HG02623 (cell line): ENCODE results near the gene MACIR.
A peak's percentile ranks its signal among the peaks of the same experiment; 100 is the strongest.

ENCODE experiments used
- ATAC-seq: cut with Tn5 transposase; IDR thresholded peaks from one replicate; pipeline ENCODE4 v1.9.1; 2021; ENCODE audit warnings: moderate library complexity; ENCODE audit not compliant: unreplicated experiment

MACIR gene

DNA sequence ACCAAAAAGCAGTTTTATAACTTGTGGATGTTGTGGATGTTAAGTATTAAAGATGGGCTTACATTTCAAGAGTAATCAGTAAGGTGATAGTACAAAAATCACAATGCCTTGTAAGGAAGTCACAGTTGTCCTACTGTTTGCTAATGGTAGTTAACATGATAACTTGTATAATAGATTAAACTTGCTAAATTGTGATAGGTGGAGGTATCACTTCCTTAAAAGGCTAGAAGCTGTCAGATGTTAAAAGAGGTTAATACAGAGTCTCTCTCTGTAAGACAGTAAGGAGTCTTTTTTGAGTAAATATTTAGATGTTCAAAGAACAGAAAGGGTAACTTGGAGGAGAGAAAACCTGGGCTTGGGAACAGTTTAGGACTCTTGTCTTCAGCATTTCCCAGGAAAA is 14.2 kb upstream of the MACIR start:
- no peak for ATAC-seq

- no peak for ATAC-seq
Observed at GRCh38 chr5:103245761-103246160, 12.8 kb upstream of the MACIR start.

GRCh38 chr5:103247118-103247517 is 11.4 kb upstream of the MACIR start:
- ATAC-seq: no peak

DNA sequence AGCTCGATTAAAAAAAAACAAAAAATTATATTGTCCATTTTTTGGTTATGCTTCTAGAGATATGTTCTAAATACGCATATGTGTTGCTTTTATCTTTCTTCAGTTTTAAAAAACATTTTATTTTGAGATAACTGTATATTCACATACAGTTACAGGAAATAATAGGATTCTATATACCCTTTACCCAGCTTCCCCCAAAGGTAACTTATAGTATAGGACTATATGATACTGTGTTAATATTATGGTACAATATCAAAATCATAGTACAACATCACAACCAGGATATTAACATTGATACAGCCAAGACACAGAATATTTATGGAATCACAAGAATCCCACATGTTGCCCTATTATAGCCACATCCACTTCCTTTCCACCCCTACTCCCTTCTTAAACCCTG is 9.5 kb upstream of the MACIR start:
- ATAC-seq: no peak

DNA sequence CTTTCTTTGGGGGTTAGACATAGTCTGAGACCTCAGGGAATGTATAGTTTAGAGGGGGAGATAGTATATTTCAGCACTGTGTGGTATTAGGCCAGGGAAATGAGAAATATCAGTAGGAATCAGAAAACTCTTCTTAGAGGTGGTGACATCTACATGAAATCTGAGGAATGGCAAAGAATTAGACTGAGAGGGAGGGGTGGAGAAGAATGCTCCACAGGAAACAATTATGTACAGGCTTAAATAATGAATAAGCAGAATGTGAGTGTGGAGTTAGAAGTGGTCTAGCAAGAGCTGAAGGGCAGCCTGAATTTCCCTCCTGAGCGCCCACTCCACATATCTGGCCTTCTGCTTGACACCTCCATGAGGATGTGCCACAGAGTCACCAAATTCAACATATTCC is 3.6 kb upstream of the MACIR start:
- no peak for ATAC-seq

DNA sequence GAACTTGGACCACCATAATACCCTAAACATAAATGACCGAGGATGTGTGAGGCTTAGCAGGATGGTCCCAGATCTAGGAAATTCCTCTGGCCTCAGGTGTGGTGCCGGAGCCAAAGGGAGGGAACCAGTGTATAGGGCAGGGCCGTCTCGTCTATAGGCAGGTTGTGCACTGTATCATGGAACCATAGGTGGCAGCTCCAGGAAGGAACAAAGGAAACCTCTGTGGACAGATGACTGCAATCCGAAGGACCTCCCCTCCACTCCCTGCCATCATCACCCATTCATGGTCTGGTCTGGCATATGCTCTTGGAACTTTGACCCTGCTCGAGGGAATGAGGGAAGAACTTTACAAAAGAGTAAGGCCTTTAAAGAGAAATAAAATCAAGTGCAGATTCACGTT is 2.9 kb upstream of the MACIR start:
- ATAC-seq: no peak

- no peak for ATAC-seq
Observed at GRCh38 chr5:103256178-103256577, 2.4 kb upstream of the MACIR start.

GRCh38 chr5:103258957-103259704 is 568 bp downstream of the MACIR start:
- ATAC-seq: peak; percentile 27

DNA sequence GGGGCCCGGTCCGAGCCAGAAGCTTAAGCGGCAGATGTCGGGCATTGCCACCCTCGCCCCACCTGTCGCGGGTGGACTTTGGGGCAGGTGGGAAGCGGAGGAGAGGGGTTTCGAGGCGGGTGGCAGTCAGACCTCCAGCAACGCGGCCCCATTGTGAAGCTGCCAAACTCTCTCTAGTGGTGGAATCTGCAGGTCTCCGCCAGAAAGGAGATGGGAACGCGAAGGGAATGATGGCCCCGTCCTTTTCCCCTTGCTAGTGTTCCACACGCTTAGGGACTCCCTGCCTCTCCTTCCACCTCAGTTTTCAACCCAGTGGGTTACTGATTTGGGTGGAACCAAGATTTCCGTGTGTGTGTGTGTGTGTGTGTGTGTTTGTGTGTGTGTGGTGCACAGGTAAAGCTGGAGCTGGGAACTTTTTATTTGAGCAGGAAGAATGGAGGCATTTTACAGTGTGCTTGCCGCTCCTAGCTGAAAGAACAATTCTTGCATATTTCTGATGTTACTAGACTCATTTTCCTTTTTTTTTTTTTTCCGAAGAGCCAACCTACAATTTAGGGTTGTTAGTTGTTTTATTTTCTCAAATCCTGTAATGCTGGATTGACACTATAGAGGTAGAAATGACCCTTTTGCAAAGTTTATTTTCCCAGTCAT is 1.3 kb downstream of the MACIR start:
- ATAC-seq: no peak

- ATAC-seq: peak; percentile 28
Observed at GRCh38 chr5:103260951-103261350, 2.4 kb downstream of the MACIR start.

DNA sequence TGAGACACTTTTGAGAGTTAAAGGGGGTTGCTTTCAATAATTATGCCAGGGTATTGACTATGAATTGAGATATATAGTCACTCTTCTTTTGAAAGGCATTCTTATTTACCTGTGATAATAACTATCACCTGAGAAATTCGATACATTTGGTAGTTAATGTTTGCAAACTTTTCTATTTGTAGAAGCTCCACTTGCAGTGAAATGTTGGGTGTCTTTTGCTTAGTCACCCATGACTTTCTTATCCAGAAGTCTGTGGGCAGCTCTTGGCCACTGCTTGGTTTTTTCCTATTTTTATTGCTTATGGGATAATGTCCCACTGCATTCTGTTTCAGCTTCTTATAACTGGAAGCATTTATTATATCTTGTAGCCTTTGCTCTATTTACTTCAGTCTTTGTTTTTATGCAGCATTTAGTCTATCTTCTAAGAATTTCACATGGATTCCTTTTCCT is 3.9 kb downstream of the MACIR start:
- ATAC-seq: no peak

DNA sequence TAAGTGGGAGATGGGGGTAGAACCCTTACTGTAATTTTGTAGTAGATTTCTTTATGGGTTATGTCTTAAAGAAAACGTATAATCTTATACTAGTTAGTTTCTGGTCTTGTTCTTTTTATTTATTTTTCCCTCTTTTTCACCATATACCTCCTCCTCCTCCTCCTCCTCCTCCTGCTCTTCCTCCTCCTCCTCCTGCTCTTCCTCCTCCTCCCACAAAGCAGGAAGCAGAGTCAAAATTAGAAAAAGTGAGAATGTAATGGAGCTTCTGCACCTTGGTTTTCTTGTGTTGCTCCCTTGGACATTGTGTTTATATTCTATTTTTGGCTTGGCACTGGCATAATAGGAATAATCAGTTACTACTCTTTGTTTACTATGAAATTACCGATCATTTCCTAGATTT is 4.5 kb downstream of the MACIR start:
- no peak for ATAC-seq

GRCh38 chr5:103264508-103264907 is 5.9 kb downstream of the MACIR start:
- no peak for ATAC-seq

DNA sequence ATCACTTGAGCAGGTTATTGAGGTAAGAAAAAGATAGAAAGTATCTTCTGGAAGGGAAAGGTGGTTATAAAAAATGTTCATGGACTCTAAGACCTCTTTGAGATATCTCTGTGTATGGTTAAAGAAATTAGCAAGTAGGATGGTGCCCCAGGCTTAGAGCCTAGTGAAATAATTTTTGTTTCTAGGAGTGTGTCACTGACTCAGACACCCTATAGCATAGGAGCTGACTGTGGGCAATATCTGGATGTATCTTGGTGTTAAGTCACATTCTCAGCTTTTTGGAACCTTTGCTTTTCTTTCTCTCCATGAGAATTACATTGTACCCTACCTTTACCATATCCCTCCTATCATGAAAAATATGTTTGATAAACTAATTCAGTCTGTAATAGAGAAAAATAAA is 12.0 kb downstream of the MACIR start:
- ATAC-seq: no peak

- no peak for ATAC-seq
Observed at GRCh38 chr5:103271570-103272289, 13.2 kb downstream of the MACIR start.

DNA sequence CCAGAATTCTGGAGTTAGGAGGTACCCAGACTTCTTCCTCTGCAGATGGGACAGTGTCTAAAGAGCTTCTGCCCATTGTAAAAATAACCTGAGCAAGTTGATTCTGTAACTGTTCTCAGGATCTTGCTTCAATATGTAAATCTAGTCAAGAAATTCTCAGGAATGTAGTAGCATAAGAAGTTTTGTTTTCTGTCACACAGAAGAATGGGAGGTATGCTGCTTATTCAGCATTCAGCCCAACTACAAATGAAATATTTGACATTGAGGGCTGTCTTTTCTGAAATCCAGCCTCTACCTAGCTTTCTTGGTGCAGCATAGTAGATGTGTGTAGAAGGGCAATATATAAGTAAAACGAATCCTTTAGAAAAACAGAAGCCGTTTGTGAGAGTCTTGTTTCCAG is 13.8 kb downstream of the MACIR start:
- ATAC-seq: no peak

DNA sequence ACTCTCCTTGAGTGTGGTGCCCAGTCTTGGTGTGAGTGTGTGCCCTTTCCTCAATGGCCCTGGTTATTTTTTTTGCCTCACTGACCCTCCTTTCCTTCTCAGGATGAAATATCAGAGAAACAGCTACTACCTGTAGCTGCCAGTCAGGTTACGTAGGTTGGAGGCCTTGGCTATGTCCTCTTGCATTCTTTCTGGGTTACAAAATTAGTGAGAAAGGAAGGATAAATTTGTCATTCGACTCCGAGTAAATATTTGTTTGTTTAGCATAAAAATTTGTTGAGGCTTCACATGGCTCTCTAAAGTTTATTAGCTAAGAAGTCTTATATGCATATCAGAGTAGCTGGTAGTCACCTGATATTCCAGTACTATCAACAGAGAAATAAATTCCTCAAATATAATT is 15.4 kb downstream of the MACIR start:
- no peak for ATAC-seq

GRCh38 chr5:103275851-103276250 is 17.3 kb downstream of the MACIR start:
- ATAC-seq: no peak

DNA sequence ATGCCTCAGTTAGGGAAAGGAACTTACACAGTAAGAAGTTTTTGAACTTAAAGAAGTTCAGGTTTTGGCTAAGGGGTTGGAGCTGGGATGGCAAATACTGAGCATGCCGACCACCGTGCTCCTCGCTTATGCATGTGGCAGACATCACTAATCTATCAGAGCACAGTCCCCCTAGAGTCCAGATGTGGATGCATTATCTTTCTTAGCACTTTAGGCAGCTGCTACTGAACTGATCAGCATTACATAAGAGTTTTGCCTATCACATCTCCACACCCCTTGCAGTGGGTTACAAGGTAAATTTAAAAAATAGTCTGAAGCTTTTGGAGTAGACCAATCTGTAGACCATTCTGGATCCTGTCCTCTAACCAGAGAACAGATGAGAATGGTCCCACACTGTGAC is 22.4 kb downstream of the MACIR start:
- ATAC-seq: no peak

GRCh38 chr5:103283120-103283519 is 24.6 kb downstream of the MACIR start:
- ATAC-seq: no peak

- ATAC-seq: no peak
Observed at GRCh38 chr5:103283869-103284268, 25.3 kb downstream of the MACIR start.

- no peak for ATAC-seq
Observed at GRCh38 chr5:103286622-103287021, 28.1 kb downstream of the MACIR start.
